Measurements from ENCODE around the gene CD160. TPM values are rescaled to one million over a fixed set of nuclear protein-coding genes. Genes with fewer than 3 reads are reported as not detected.

CD160 gene
- total and polyA plus RNA-seq, 10 donors: 2.2 to 17.7 (median 5.8) TPM

GRCh38 chr1:145729666-145730436, 10.6 kb downstream of the CD160 start:
- Histone ChIP-seq H3K4me3 (no peak overlapping the region), H3K27ac (no peak overlapping the region), H3K27me3 (replicated peaks in 1 of 7) (no peaks in the 10 kb centered on the region), H3K9me3 (no peaks in the 10 kb centered on the region), H3K4me1 (no peaks in the 10 kb centered on the region), H3K36me3 (peaks cover 0 to 14% (median 6%) of the 10 kb centered on the region in 6 donors)
- no peak for TF ChIP-seq POLR2A (IDR thresholded peaks at IDR 0.05)
- no peak for TF ChIP-seq CTCF (IDR thresholded peaks at IDR 0.05 in 8 of 11, conservative IDR thresholded peaks at IDR 0.05 in 3 of 11)
- no peak for TF ChIP-seq POLR2AphosphoS5 (IDR thresholded peaks at IDR 0.05)
- intact Hi-C loops (cut with DNase I; ENCODE audit: low total_unique reads): no loop called here
- DNase-seq: no peak
- WGBS, 5 donors: 93 to 98% (median 94%) methylated on average over 5 of the region's 5 CpGs

- TF ChIP-seq POLR2A (IDR thresholded peaks at IDR 0.05) (no peak), CTCF (IDR thresholded peaks at IDR 0.05 in 8 of 11, conservative IDR thresholded peaks at IDR 0.05 in 3 of 11) (no peak), POLR2AphosphoS5 (IDR thresholded peaks at IDR 0.05) (no peak)
- Histone ChIP-seq H3K9me3 (no peaks in the 10 kb centered on the region), H3K27ac (no peak overlapping the region), H3K36me3 (peaks cover 0 to 14% (median 6%) of the 10 kb centered on the region in 6 donors), H3K27me3 (replicated peaks in 1 of 7) (no peaks in the 10 kb centered on the region), H3K4me3 (no peak overlapping the region), H3K4me1 (no peaks in the 10 kb centered on the region)
- intact Hi-C loops (cut with DNase I; ENCODE audit: low total_unique reads): no loop called here
- no peak for DNase-seq
- WGBS, 5 donors: 77 to 88% (median 82%) methylated on average over 4 of the region's 4 CpGs
These were observed 11.2 kb downstream of the CD160 start for GRCh38 chr1:145730467-145730866.

- 92 to 99% (median 95%) methylated on average over 3 of the region's 3 CpGs for WGBS, 5 donors
- intact Hi-C loops (cut with DNase I; ENCODE audit: low total_unique reads): no loop called here
- H3K27me3 ChIP-seq (replicated peaks in 1 of 7): no peaks in the 10 kb centered on the region
These were observed 11.6 kb downstream of the CD160 start for GRCh38 chr1:145730900-145731299.

More at GRCh38 chr1:145730900-145731299, 11.6 kb downstream of the CD160 start:
- DNase-seq: no peak
- Histone ChIP-seq H3K4me1 (no peaks in the 10 kb centered on the region), H3K4me3 (no peak overlapping the region), H3K27ac (no peak overlapping the region), H3K9me3 (no peaks in the 10 kb centered on the region), H3K36me3 (peaks cover 0 to 14% (median 6%) of the 10 kb centered on the region in 6 donors)
- TF ChIP-seq CTCF (IDR thresholded peaks at IDR 0.05 in 8 of 11, conservative IDR thresholded peaks at IDR 0.05 in 3 of 11) (no peak), POLR2A (IDR thresholded peaks at IDR 0.05) (no peak)
